ENCODE results near the gene CACNA1B.

CACNA1B gene

GRCh38 chr9:137912671-137913070, 35.1 kb downstream of the CACNA1B start:
- TF ChIP-seq CTCF (conservative IDR thresholded peaks at IDR 0.05; ENCODE audit: low read depth, low read length), result no peak
- H3K4me3 ChIP-seq (IDR thresholded peaks at IDR 0.05; ENCODE audit: insufficient read depth, low read depth, low read length), result no peak overlapping the region
- H3K36me3 ChIP-seq (ENCODE audit: insufficient read depth), result no peaks in the 10 kb centered on the region
- no peaks in the 10 kb centered on the region for H3K4me1 ChIP-seq (ENCODE audit: low read depth, poor library complexity, severe bottlenecking)
- no peaks in the 10 kb centered on the region for H3K79me2 ChIP-seq (ENCODE audit: insufficient read depth, low read depth)
- no peak overlapping the region for H3K4me2 ChIP-seq
- no peak overlapping the region for H2AFZ ChIP-seq (ENCODE audit: low read depth)
- H3K27me3 ChIP-seq (ENCODE audit: insufficient read depth, low read depth), result no peaks in the 10 kb centered on the region
- no peaks in the 10 kb centered on the region for H4K20me1 ChIP-seq (ENCODE audit: insufficient read depth)
- H3K27ac ChIP-seq, result no peak overlapping the region
- no peak overlapping the region for H3K9ac ChIP-seq

GRCh38 chr9:137913132-137913531, 35.5 kb downstream of the CACNA1B start:
- Histone ChIP-seq H4K20me1 (ENCODE audit: insufficient read depth) (no peaks in the 10 kb centered on the region), H3K4me1 (ENCODE audit: low read depth, poor library complexity, severe bottlenecking) (no peaks in the 10 kb centered on the region), H3K79me2 (ENCODE audit: insufficient read depth, low read depth) (no peaks in the 10 kb centered on the region), H2AFZ (ENCODE audit: low read depth) (no peak overlapping the region), H3K27me3 (ENCODE audit: insufficient read depth, low read depth) (0 out of 2 replicates have a peak, but pooled peaks cover 3% of the 10 kb centered on the region), H3K27ac (no peak overlapping the region), H3K4me3 (IDR thresholded peaks at IDR 0.05; ENCODE audit: insufficient read depth, low read depth, low read length) (no peak overlapping the region), H3K4me2 (no peak overlapping the region), H3K36me3 (ENCODE audit: insufficient read depth) (no peaks in the 10 kb centered on the region), H3K9ac (no peak overlapping the region)
- no peak for TF ChIP-seq CTCF (conservative IDR thresholded peaks at IDR 0.05; ENCODE audit: low read depth, low read length)

GRCh38 chr9:137913771-137914767, 36.5 kb downstream of the CACNA1B start:
- Histone ChIP-seq H3K4me2 (no peak overlapping the region), H3K4me3 (IDR thresholded peaks at IDR 0.05; ENCODE audit: insufficient read depth, low read depth, low read length) (no peak overlapping the region), H3K4me1 (ENCODE audit: low read depth, poor library complexity, severe bottlenecking) (no peaks in the 10 kb centered on the region), H3K36me3 (ENCODE audit: insufficient read depth) (no peaks in the 10 kb centered on the region), H3K79me2 (ENCODE audit: insufficient read depth, low read depth) (no peaks in the 10 kb centered on the region), H4K20me1 (ENCODE audit: insufficient read depth) (no peaks in the 10 kb centered on the region), H2AFZ (ENCODE audit: low read depth) (no peak overlapping the region), H3K27me3 (ENCODE audit: insufficient read depth, low read depth) (peaks cover 5% of the 10 kb centered on the region; the same call in 1 of the 2 replicates), H3K9ac (no peak overlapping the region), H3K27ac (no peak overlapping the region)
- TF ChIP-seq CTCF (conservative IDR thresholded peaks at IDR 0.05; ENCODE audit: low read depth, low read length), result no peak

GRCh38 chr9:137916540-137916939, 39.0 kb downstream of the CACNA1B start:
- H3K4me2 ChIP-seq, result no peak overlapping the region
- no peaks in the 10 kb centered on the region for H3K79me2 ChIP-seq (ENCODE audit: insufficient read depth, low read depth)
- no peak overlapping the region for H3K27ac ChIP-seq
- TF ChIP-seq CTCF (conservative IDR thresholded peaks at IDR 0.05; ENCODE audit: low read depth, low read length), result no peak
- no peak overlapping the region for H3K4me3 ChIP-seq (IDR thresholded peaks at IDR 0.05; ENCODE audit: insufficient read depth, low read depth, low read length)
- no peaks in the 10 kb centered on the region for H3K4me1 ChIP-seq (ENCODE audit: low read depth, poor library complexity, severe bottlenecking)
- no peak overlapping the region for H2AFZ ChIP-seq (ENCODE audit: low read depth)
- peaks cover 9% of the 10 kb centered on the region; the same call in 1 of the 2 replicates for H3K27me3 ChIP-seq (ENCODE audit: insufficient read depth, low read depth)
- H3K9ac ChIP-seq, result no peak overlapping the region
- H3K36me3 ChIP-seq (ENCODE audit: insufficient read depth), result no peaks in the 10 kb centered on the region
- no peaks in the 10 kb centered on the region for H4K20me1 ChIP-seq (ENCODE audit: insufficient read depth)

All from KMS-11 (cell line).